SK-N-MC (cell line): ENCODE data around the gene PAIP2.

ENCODE experiments used
- EZH2 ChIP-seq: fragments of 200-600 bp; sonication (generic); IDR thresholded peaks from one replicate; pipeline ENCODE4 v1.6.1; 2017; ENCODE audit warnings: antibody characterized with exemption
- FOXP2 ChIP-seq: optimal IDR thresholded peaks from 2 replicates; pipeline ENCODE3; 2011; ENCODE audit warnings: mild to moderate bottlenecking, moderate library complexity; ENCODE audit not compliant: insufficient read depth; ENCODE audit errors: extremely low read length, control extremely low read depth
- POLR2AphosphoS5 ChIP-seq: IDR thresholded peaks from 2 replicates; pipeline ENCODE4 v1.6.1; 2012; ENCODE audit warnings: mild to moderate bottlenecking, low read depth, low read length, borderline replicate concordance

DNA sequence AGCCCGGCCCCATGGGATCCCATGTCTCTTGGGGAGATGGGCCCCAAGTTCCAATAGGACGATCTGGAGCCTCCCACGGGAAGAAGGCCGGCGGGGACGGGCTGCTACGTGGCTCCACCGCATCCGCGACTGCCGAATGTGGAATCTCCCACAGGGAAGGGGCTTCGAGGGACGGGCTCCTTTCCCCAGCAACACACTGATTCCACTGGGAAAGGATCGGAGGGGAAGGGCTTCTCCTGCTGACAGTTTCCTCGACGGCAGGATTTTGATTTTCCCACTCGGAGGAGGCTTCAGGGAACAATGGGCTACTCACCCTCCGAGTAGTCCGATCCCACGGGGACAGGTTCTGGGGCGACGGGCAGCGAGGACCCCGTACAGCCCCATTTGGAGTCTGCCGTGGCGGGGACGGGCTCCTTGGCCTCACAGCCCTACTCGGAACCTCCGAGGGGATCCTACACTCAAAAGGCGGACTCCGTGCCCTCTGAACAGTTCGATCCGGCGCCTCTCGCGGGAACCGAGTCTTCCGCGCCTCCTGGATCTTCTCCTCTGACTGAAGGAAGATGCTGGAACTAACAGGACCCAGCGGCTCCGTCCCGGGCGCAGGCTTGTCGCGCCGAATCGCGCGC, 52.0 kb downstream of the PAIP2 start:
- TF ChIP-seq POLR2AphosphoS5, result no peak
- no peak for TF ChIP-seq FOXP2
- TF ChIP-seq EZH2, result no peak
